Rectal smooth muscle tissue (tissue), 1 donor: ENCODE results near the gene SETD1A.
"Not testable (repeated sequence)": the region's sequence is repeated elsewhere in the genome, so short reads cannot be mapped to it uniquely, and the experiment has no call there.

Experiments
- H3K27ac ChIP-seq: one replicate; pipeline ENCODE4 v1.7.0; 2013; ENCODE audit warnings: low read depth, low read length, inconsistent platforms
- H3K27me3 ChIP-seq: one replicate; pipeline ENCODE4 v1.7.0; 2013; ENCODE audit warnings: low read length; ENCODE audit not compliant: control insufficient read depth, insufficient read depth
- H3K36me3 ChIP-seq: one replicate; pipeline ENCODE4 v1.7.0; 2013; ENCODE audit warnings: low read length; ENCODE audit not compliant: control insufficient read depth, insufficient read depth
- H3K4me1 ChIP-seq: one replicate; pipeline ENCODE4 v1.7.0; 2013; ENCODE audit warnings: low read length; ENCODE audit not compliant: control insufficient read depth, insufficient read depth
- H3K4me3 ChIP-seq: one replicate; pipeline ENCODE4 v1.7.0; 2013; ENCODE audit warnings: low read length
- H3K9ac ChIP-seq: one replicate; pipeline ENCODE4 v1.7.0; 2013; ENCODE audit warnings: low read length

The SETD1A gene

GRCh38 chr16:31010585-31011325 lies 53.2 kb downstream of the SETD1A start, which contains the start of gene STX1B:
Gene STX1B, minus strand, starts transcription at chr16:31010638. Its CDS starts 242 bp downstream, at chr16:31010396.
- Histone ChIP-seq H3K4me3 (no peak within 1 kb of the TSS), H3K36me3 (no peaks in the 10 kb centered on the region), H3K27me3 (peaks cover 30% of the 10 kb centered on the region), H3K27ac (no peak within 1 kb of the TSS), H3K4me1 (no peaks in the 10 kb centered on the region), H3K9ac (no peak within 1 kb of the TSS)

- not testable (repeated sequence) for H3K27ac ChIP-seq, H3K4me1 ChIP-seq, H3K4me3 ChIP-seq, H3K9ac ChIP-seq, H3K36me3 ChIP-seq
- peaks cover 30% of the 10 kb centered on the region for H3K27me3 ChIP-seq
Measured at GRCh38 chr16:31011815-31012214, 54.3 kb downstream of the SETD1A start.

- H3K36me3 ChIP-seq, H3K27ac ChIP-seq, H3K4me3 ChIP-seq, H3K4me1 ChIP-seq, H3K9ac ChIP-seq: not testable (repeated sequence)
- peaks cover 23% of the 10 kb centered on the region for H3K27me3 ChIP-seq
Measured at GRCh38 chr16:31013292-31013691, 55.7 kb downstream of the SETD1A start.

- Histone ChIP-seq H3K27me3 (peaks cover 16% of the 10 kb centered on the region), H3K4me1 (no peaks in the 10 kb centered on the region), H3K9ac (no peak overlapping the region), H3K36me3 (no peaks in the 10 kb centered on the region), H3K4me3 (no peak overlapping the region), H3K27ac (no peak overlapping the region)
Measured at GRCh38 chr16:31016018-31016417, 58.5 kb downstream of the SETD1A start.

GRCh38 chr16:31017756-31018155 lies 60.2 kb downstream of the SETD1A start:
- not testable (repeated sequence) for H3K4me3 ChIP-seq, H3K9ac ChIP-seq

GRCh38 chr16:31020536-31020935 lies 63.0 kb downstream of the SETD1A start:
- no peak overlapping the region for H3K4me3 ChIP-seq

More at GRCh38 chr16:31017756-31018155, 60.2 kb downstream of the SETD1A start:
- H3K4me1 ChIP-seq, H3K36me3 ChIP-seq, H3K27ac ChIP-seq, H3K27me3 ChIP-seq: not testable (repeated sequence)

GRCh38 chr16:31022544-31023251 lies 65.1 kb downstream of the SETD1A start:
- Histone ChIP-seq H3K9ac (no peak overlapping the region), H3K4me3 (no peak overlapping the region), H3K27ac (no peak overlapping the region)

More at GRCh38 chr16:31020536-31020935, 63.0 kb downstream of the SETD1A start:
- no peak overlapping the region for H3K27ac ChIP-seq
- no peak overlapping the region for H3K9ac ChIP-seq
- no peaks in the 10 kb centered on the region for H3K36me3 ChIP-seq
- no peaks in the 10 kb centered on the region for H3K27me3 ChIP-seq
- H3K4me1 ChIP-seq: no peaks in the 10 kb centered on the region

GRCh38 chr16:31023252-31023602 lies 65.7 kb downstream of the SETD1A start:
- H3K4me3 ChIP-seq: no peak overlapping the region
- no peaks in the 10 kb centered on the region for H3K27me3 ChIP-seq
- no peaks in the 10 kb centered on the region for H3K4me1 ChIP-seq
- H3K27ac ChIP-seq: no peak overlapping the region
- H3K9ac ChIP-seq: no peak overlapping the region
- H3K36me3 ChIP-seq: no peaks in the 10 kb centered on the region

More at GRCh38 chr16:31022544-31023251, 65.1 kb downstream of the SETD1A start:
- Histone ChIP-seq H3K27me3 (no peaks in the 10 kb centered on the region), H3K4me1 (no peaks in the 10 kb centered on the region), H3K36me3 (no peaks in the 10 kb centered on the region)

- no peaks in the 10 kb centered on the region for H3K36me3 ChIP-seq
- no peak overlapping the region for H3K27ac ChIP-seq
- no peak overlapping the region for H3K9ac ChIP-seq
- H3K4me1 ChIP-seq: no peaks in the 10 kb centered on the region
- H3K4me3 ChIP-seq: no peak overlapping the region
- H3K27me3 ChIP-seq: no peaks in the 10 kb centered on the region
Measured at GRCh38 chr16:31023627-31024226, 66.2 kb downstream of the SETD1A start.

- no peaks in the 10 kb centered on the region for H3K36me3 ChIP-seq
- H3K27ac ChIP-seq: no peak overlapping the region
- no peaks in the 10 kb centered on the region for H3K27me3 ChIP-seq
- no peak overlapping the region for H3K4me3 ChIP-seq
- no peak overlapping the region for H3K9ac ChIP-seq
- no peaks in the 10 kb centered on the region for H3K4me1 ChIP-seq
Measured at GRCh38 chr16:31025339-31025738, 67.8 kb downstream of the SETD1A start.

- no peak overlapping the region for H3K27ac ChIP-seq
- H3K4me3 ChIP-seq: no peak overlapping the region
- H3K36me3 ChIP-seq: no peaks in the 10 kb centered on the region
- no peaks in the 10 kb centered on the region for H3K27me3 ChIP-seq
- H3K9ac ChIP-seq: no peak overlapping the region
- H3K4me1 ChIP-seq: peaks cover under 1% of the 10 kb centered on the region
Measured at GRCh38 chr16:31029272-31029671, 71.7 kb downstream of the SETD1A start.

GRCh38 chr16:31031276-31031675 lies 73.7 kb downstream of the SETD1A start:
- H3K4me1 ChIP-seq: peaks cover 3% of the 10 kb centered on the region
- no peak overlapping the region for H3K4me3 ChIP-seq
- no peak overlapping the region for H3K9ac ChIP-seq
- no peaks in the 10 kb centered on the region for H3K27me3 ChIP-seq
- no peak overlapping the region for H3K27ac ChIP-seq
- no peaks in the 10 kb centered on the region for H3K36me3 ChIP-seq
